HG02981 (cell line): ENCODE results near the gene RNF220.
A peak's percentile ranks its signal among the peaks of the same experiment; 100 is the strongest.

ENCODE experiments used
- ATAC-seq: cut with Tn5 transposase; IDR thresholded peaks from one replicate; pipeline ENCODE4 v1.9.1; 2021; ENCODE audit warnings: mild to moderate bottlenecking, moderate library complexity; ENCODE audit not compliant: unreplicated experiment

The RNF220 gene

DNA sequence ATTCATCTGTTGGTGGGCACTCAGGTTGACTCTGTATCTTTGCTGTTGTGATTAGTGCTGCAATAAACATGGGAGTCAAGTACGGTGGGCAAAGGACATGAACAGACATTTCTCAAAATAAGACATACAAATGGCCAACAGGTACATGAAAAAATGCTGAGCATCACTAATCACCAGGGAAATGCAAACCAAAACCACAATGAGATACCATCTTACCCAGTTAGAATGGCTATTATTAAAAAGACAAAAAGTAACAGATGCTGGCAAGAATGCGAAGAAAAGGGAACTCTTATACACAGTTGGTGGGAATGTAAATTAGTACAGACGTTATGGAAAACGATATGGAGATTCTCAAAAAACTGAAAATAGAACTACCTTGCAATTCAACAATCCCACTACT lies 170.3 kb downstream of the RNF220 start:
- ATAC-seq: no peak

- no peak for ATAC-seq
Observed at GRCh38 chr1:44576456-44577150, 171.5 kb downstream of the RNF220 start.

- ATAC-seq: no peak
Observed at GRCh38 chr1:44581205-44581604, 176.2 kb downstream of the RNF220 start.

DNA sequence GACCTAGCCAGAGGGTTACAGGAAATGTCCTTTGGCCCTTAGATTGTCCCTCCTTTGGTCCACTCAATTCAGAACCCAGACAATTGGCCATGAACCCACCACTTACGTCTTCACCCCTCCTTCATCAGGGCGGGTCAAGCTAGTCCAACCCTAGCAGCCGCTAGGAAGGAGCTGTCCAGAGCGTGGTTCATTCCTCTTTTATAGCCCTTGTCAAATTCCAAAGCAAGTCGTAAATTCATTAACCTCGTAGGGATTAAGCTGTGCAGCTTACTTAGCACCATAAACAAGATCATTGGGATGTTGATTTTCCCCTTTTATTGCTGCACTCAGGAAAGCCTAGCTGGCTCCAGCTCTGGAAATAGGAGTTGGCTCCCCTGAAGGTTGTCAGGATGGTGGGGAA lies 179.1 kb downstream of the RNF220 start:
- no peak for ATAC-seq

GRCh38 chr1:44585315-44585920 lies 180.4 kb downstream of the RNF220 start:
- ATAC-seq: no peak

GRCh38 chr1:44587796-44588460 lies 182.9 kb downstream of the RNF220 start:
- ATAC-seq: no peak

GRCh38 chr1:44588551-44589210 lies 183.6 kb downstream of the RNF220 start:
- no peak for ATAC-seq

- no peak for ATAC-seq
Observed at GRCh38 chr1:44590475-44590874, 185.4 kb downstream of the RNF220 start.

- no peak for ATAC-seq
Observed at GRCh38 chr1:44591381-44591780, 186.3 kb downstream of the RNF220 start.

- ATAC-seq: no peak
Observed at GRCh38 chr1:44592208-44593145, 187.4 kb downstream of the RNF220 start.

DNA sequence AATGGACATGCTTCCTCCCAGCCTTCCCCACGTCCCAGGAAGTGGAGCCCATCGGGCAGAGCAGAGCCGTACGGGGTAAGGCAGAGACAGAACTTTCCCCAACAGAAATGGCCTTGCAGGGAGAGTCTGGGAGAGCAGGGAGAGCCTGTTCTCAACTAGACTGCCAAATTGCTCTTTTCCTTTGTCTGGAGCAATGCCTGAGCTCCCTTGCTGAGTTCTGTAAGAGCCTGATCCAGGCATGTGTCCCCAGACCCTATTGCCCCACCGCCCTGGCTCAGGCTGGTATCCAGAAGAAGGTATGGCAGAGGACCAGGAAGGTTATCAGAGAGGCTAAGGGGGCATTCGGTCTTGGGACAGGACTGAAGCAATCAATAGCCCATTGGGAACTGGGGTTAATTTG lies 189.3 kb downstream of the RNF220 start:
- no peak for ATAC-seq

GRCh38 chr1:44594871-44595735 lies 190.0 kb downstream of the RNF220 start:
- peak; percentile 51 for ATAC-seq

DNA sequence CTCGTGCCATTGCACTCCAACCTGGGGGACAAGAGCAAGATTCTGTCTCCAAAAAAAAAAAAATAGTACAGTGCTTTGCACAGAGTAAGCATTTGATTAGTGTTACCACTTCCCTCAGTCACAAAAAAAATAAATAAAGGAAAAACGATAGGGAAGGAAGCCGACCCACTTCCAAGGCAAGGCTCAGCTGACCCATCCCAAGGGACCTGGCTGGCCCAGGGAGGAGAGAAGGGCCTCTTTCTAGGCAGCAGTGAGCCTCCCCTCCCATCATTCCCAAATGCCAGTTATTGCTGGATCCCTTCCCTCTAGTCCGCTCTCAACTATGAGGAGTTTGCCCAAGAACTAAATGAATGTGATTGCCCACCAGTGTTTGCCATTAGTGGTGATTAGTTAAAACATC lies 191.5 kb downstream of the RNF220 start:
- no peak for ATAC-seq

DNA sequence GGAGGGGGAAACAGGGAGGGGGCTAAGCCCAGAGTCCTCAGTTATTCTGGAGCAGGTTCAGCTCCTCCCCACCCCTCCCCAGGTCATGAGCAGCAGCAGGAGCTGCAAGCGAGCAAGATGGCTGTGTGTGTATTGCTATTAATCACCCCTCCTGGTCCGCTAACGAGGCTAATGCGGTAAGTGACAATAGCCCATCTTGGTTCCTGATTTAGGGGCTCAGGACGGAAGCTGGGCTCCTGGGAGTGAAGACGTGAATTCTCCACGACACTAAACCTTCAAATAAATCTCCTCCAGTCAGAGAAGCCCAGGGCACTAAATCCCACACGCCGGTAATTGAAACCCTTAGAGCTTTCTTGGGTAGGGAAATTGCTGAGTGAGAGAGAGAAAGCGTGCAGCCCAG lies 193.1 kb downstream of the RNF220 start:
- ATAC-seq: no peak

- no peak for ATAC-seq
Observed at GRCh38 chr1:44602634-44603628, 197.9 kb downstream of the RNF220 start.

DNA sequence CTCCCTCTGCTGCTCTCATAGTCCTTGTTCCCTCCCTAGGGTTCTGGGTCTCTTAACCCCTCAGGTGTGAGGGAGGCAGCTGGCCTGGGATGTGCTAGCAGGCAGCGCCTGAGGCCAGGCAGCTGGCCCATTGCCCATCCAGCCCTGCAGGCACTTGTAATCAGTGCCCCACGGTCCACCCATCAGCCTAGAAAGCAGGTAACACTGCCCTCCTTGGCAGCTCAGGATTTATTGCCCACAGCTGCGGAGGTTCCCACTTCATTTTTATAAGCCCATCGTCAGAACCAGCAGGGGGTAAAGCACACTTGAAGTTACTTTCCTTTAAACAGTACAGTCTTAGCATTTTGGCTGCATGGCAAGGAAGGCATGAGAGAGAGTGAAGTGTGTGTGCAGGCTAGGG lies 198.7 kb downstream of the RNF220 start:
- ATAC-seq: no peak

GRCh38 chr1:44604157-44604955 lies 199.3 kb downstream of the RNF220 start:
- ATAC-seq: no peak
